Measurements from ENCODE around the gene SMURF1.

DNA sequence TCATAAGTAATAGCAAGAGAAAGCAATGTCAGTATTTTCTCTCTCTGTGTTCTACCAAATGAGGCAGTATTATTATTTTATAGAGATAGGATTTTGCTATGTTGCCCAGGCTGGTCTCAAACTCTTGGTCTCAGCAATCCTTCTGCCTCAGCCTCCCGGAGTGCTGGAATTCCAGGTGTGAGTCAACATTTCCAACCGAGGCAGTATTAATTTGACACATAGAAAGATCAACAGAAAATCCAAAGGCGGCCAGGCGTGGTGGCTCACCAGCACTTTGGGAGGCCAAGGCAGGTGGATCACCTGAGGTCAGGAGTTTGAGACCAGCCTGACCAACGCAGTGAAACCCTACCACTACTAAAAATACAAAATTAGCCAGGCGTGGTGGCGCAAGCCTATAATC lies 71.8 kb downstream of the SMURF1 start:
- TF ChIP-seq, protein P1, sequence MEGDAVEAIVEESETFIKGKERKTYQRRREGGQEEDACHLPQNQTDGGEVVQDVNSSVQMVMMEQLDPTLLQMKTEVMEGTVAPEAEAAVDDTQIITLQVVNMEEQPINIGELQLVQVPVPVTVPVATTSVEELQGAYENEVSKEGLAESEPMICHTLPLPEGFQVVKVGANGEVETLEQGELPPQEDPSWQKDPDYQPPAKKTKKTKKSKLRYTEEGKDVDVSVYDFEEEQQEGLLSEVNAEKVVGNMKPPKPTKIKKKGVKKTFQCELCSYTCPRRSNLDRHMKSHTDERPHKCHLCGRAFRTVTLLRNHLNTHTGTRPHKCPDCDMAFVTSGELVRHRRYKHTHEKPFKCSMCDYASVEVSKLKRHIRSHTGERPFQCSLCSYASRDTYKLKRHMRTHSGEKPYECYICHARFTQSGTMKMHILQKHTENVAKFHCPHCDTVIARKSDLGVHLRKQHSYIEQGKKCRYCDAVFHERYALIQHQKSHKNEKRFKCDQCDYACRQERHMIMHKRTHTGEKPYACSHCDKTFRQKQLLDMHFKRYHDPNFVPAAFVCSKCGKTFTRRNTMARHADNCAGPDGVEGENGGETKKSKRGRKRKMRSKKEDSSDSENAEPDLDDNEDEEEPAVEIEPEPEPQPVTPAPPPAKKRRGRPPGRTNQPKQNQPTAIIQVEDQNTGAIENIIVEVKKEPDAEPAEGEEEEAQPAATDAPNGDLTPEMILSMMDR (IDR thresholded peaks at IDR 0.05; ENCODE audit: poor library complexity, severe bottlenecking), result no peak
- TF ChIP-seq POLR2AphosphoS5 (IDR thresholded peaks at IDR 0.05), result no peak
